GM21381 (cell line): Measurements from ENCODE around the gene OR4K13.

ENCODE experiments used
- ATAC-seq: cut with Tn5 transposase; IDR thresholded peaks from one replicate; pipeline ENCODE4 v1.9.1; 2021; ENCODE audit warnings: mild to moderate bottlenecking, moderate library complexity; ENCODE audit not compliant: unreplicated experiment

Gene OR4K13

GRCh38 chr14:20035938-20036337 lies at the start of gene OR4K13:
OR4K13 (minus strand) TSS chr14:20036038; CDS start chr14:20034758, 1,280 bp downstream.
- ATAC-seq, result no peak

- ATAC-seq, result no peak
Observed at GRCh38 chr14:20059745-20060144, 23.9 kb upstream of the OR4K13 start, which contains the start of gene OR4L1. OR4L1 (plus strand) TSS chr14:20060045; CDS start chr14:20060045, 0 bp downstream.

- ATAC-seq, result no peak
Observed at GRCh38 chr14:20048202-20048601, 12.4 kb upstream of the OR4K13 start.

- no peak for ATAC-seq
Observed at GRCh38 chr14:20044243-20044642, 8.4 kb upstream of the OR4K13 start.

GRCh38 chr14:20035449-20035848 lies 389 bp downstream of the OR4K13 start:
- ATAC-seq, result no peak

GRCh38 chr14:20031058-20031457 lies 4.8 kb downstream of the OR4K13 start:
- ATAC-seq, result no peak

- no peak for ATAC-seq
Observed at GRCh38 chr14:20019257-20019865, 16.5 kb downstream of the OR4K13 start, which contains the start of gene OR4K14. OR4K14 (minus strand) TSS chr14:20019307; CDS start chr14:20015193, 4,114 bp downstream.

GRCh38 chr14:20008156-20008555 lies 27.7 kb downstream of the OR4K13 start:
- ATAC-seq, result no peak

GRCh38 chr14:20002319-20002718 lies 33.5 kb downstream of the OR4K13 start:
- ATAC-seq, result no peak

GRCh38 chr14:20001863-20002262 lies 34.0 kb downstream of the OR4K13 start, which contains the start of gene OR4Q2:
OR4Q2 (plus strand) TSS chr14:20002163.
- ATAC-seq, result no peak

GRCh38 chr14:19993438-19993837 lies 42.4 kb downstream of the OR4K13 start:
- ATAC-seq, result no peak
